Neural crest cell (in vitro differentiated cells): ENCODE results near the gene UNC13B. TPM values are rescaled to one million over a fixed set of nuclear protein-coding genes. Genes with fewer than 3 reads are reported as not detected.

Experiments used
- DNase-seq: peaks from one replicate; pipeline ENCODE4 v3.0.0; 2021; ENCODE audit warnings: low read depth, mixed read lengths, low spot score
- H3K27ac Mint-ChIP-seq: one replicate; pipeline ENCODE4 v1.8.0; 2021; ENCODE audit warnings: mild to moderate bottlenecking, mixed read lengths; ENCODE audit not compliant: unreplicated experiment
- H3K27me3 Mint-ChIP-seq: 2 replicates; pipeline ENCODE4 v1.8.0; 2021; ENCODE audit warnings: low read depth, mild to moderate bottlenecking, mixed read lengths
- H3K36me3 Mint-ChIP-seq: 2 replicates; pipeline ENCODE4 v1.8.0; 2021; ENCODE audit warnings: low read depth, mild to moderate bottlenecking, mixed read lengths
- H3K4me1 Mint-ChIP-seq: 2 replicates; pipeline ENCODE4 v1.8.0; 2021; ENCODE audit warnings: mixed read lengths
- H3K4me3 Mint-ChIP-seq: one replicate; pipeline ENCODE4 v1.8.0; 2021; ENCODE audit warnings: mild to moderate bottlenecking, mixed read lengths
- H3K9me3 Mint-ChIP-seq: 2 replicates; pipeline ENCODE4 v1.8.0; 2021; ENCODE audit warnings: mixed read lengths
- total RNA-seq: library from RNA; stranded (reverse); gene quantifications from 2 replicates; pipeline ENCODE4 v1.2.1, GENCODE V29; 2021
- TF ChIP-seq, protein P1 (sequence below): fragments of 200-600 bp; sonication (generic); conservative IDR thresholded peaks from 2 replicates; pipeline ENCODE4 v1.5.0; 2021; ENCODE audit warnings: antibody characterized with exemption, mild to moderate bottlenecking

The UNC13B gene
- total RNA-seq, 1 donor from 2014 or later = 56.9 TPM

DNA sequence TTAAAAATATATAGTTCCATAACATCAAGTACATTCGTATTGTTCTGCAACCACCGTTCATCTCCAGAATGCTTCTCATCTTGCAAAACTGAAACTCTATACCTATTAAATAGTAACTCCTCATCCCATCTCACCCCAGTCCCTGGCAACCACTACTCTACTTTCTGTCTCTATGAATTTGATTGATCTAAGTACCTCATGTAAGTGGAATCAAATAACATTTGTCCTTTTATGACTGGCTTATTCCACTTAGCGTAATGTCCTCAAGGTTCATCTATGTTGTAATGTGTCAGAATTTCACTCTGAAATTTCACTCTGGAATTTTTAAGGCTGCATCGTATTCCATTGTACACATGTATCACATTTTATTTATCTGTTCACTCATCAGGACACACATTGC is 196.0 kb downstream of the UNC13B start:
- Mint-ChIP-seq H3K27ac (no peak overlapping the region), H3K27me3 (no peaks in the 10 kb centered on the region), H3K36me3 (no peaks in the 10 kb centered on the region), H3K4me1 (no peaks in the 10 kb centered on the region), H3K9me3 (peaks cover 4% of the 10 kb centered on the region), H3K4me3 (no peak overlapping the region)
- TF ChIP-seq, protein P1, sequence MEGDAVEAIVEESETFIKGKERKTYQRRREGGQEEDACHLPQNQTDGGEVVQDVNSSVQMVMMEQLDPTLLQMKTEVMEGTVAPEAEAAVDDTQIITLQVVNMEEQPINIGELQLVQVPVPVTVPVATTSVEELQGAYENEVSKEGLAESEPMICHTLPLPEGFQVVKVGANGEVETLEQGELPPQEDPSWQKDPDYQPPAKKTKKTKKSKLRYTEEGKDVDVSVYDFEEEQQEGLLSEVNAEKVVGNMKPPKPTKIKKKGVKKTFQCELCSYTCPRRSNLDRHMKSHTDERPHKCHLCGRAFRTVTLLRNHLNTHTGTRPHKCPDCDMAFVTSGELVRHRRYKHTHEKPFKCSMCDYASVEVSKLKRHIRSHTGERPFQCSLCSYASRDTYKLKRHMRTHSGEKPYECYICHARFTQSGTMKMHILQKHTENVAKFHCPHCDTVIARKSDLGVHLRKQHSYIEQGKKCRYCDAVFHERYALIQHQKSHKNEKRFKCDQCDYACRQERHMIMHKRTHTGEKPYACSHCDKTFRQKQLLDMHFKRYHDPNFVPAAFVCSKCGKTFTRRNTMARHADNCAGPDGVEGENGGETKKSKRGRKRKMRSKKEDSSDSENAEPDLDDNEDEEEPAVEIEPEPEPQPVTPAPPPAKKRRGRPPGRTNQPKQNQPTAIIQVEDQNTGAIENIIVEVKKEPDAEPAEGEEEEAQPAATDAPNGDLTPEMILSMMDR = no peak
- no peak for DNase-seq

DNA sequence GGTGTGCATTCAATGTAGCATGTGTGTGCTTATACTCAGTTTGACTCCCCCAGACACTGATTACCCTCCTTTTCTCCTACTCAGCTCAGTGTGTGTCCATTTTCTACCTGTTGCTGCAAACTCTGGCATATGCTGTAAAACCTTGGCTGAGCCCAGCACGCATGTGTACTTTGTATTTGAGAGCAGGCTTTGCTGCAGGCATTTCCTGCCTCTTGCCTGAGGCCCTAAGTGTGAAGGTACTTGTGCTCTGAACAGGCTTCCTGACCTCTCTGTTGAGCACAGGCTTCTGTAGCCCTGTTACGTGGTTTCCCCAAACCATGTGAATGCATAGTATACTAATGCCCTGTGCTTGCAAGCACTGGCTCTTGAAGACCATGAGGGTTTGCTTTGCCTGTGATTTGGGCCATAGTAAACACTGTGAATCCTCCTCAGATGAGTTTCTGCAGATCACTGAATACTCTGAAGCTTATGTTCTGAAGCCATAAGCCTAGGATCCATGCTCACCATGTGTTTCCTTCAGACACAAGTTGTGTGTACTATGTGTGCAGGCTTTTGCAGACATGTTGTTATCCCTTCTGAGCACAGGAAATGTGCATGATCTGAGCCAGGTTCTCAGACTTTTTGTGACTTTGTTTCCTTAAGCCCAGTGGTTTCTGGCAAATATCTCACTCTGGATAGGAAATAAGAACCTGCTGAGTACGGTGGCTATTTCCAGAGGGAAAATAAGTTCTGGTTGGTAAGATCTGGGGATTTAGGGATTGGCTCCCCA is 203.2 kb downstream of the UNC13B start:
- Mint-ChIP-seq H3K36me3 (peaks cover 8% of the 10 kb centered on the region), H3K27ac (no peak overlapping the region), H3K4me1 (peaks cover 5% of the 10 kb centered on the region), H3K9me3 (peaks cover under 1% of the 10 kb centered on the region), H3K27me3 (no peaks in the 10 kb centered on the region), H3K4me3 (no peak overlapping the region)
- TF ChIP-seq, protein P1 = no peak
- no peak for DNase-seq

DNA sequence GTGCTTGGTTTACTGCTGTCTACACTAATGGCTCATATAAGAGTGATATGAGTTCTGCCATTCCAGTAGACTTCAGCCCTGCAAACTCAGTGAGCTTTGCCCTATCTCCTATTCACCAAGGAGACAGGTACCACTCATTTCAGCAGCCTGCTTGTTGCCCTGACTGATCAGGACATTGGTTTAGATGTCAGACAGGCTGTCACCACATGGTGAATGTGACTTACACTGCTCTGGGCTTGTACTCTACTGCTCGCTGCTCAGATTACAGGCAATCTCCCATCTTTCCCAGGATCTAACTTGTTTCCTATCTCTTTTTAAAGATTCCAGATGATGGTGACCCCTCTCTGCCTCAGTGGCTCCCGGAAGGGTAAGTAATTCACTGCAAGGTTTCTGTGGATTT is 204.8 kb downstream of the UNC13B start:
- H3K27me3 Mint-ChIP-seq = no peaks in the 10 kb centered on the region
- no peak overlapping the region for H3K27ac Mint-ChIP-seq
- peaks cover 5% of the 10 kb centered on the region for H3K4me1 Mint-ChIP-seq
- H3K4me3 Mint-ChIP-seq = no peak overlapping the region
- peaks cover 2% of the 10 kb centered on the region for H3K9me3 Mint-ChIP-seq
- TF ChIP-seq, protein P1 = no peak
- H3K36me3 Mint-ChIP-seq = peaks cover 11% of the 10 kb centered on the region
- DNase-seq = no peak

DNA sequence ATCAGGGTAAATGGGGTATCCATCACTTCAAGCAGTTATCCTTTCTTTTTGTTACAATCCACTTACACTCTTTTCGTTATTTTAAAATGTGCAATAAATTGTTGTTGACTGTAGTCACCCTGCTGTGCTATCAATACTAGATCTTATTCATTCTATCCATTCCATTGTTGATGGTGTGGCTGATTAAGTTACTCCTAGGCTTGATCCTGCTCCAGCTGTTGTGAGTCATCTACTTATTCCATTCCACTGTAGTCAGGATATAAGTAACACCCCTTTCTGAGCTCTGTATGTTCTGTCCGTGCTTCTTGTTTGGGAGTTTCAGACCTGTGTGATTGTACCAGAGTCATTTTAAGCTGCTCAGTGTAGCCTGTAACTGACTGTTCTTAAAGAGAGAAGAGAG is 205.6 kb downstream of the UNC13B start:
- no peak overlapping the region for H3K27ac Mint-ChIP-seq
- TF ChIP-seq, protein P1 = no peak
- H3K36me3 Mint-ChIP-seq = peaks cover 11% of the 10 kb centered on the region
- H3K27me3 Mint-ChIP-seq = no peaks in the 10 kb centered on the region
- peaks cover 2% of the 10 kb centered on the region for H3K9me3 Mint-ChIP-seq
- no peak overlapping the region for H3K4me3 Mint-ChIP-seq
- H3K4me1 Mint-ChIP-seq = peaks cover 5% of the 10 kb centered on the region
- no peak for DNase-seq

DNA sequence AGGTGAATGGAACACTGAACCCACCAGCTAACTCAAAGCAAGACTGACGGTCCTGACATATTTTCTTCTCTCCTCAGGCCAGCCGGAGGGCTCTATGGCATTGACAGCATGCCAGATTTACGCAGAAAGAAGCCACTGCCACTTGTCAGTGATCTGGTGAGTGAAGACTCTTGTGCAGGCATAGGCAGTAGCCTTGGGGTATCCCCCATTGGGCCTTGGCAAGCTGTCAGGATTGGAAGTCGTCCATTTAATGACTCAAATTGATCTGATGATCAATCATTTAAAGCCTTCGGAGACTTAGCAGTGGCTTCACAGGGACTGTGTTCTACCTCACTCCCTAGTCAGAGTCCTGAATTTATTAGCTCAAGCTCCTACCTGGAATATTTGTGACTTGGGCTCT is 208.4 kb downstream of the UNC13B start:
- Mint-ChIP-seq H3K4me1 (no peaks in the 10 kb centered on the region), H3K9me3 (peaks cover 2% of the 10 kb centered on the region)

More for the DNA sequence above, 208.4 kb downstream of the UNC13B start:
- H3K36me3 Mint-ChIP-seq = peaks cover 11% of the 10 kb centered on the region
- H3K4me3 Mint-ChIP-seq = no peak overlapping the region
- TF ChIP-seq, protein P1 = no peak
- no peak overlapping the region for H3K27ac Mint-ChIP-seq
- H3K27me3 Mint-ChIP-seq = no peaks in the 10 kb centered on the region
- no peak for DNase-seq
